Neural progenitor cell (in vitro differentiated cells): ENCODE results near the gene ASTN1. TPM values are rescaled to one million over a fixed set of nuclear protein-coding genes. Genes with fewer than 3 reads are reported as not detected.
A peak's percentile ranks its signal among the peaks of the same experiment; 100 is the strongest.

Source experiments
- DNase-seq: peaks from one replicate; pipeline ENCODE4 v3.0.0-alpha.2; 2016; ENCODE audit warnings: low spot score
- H2AFZ ChIP-seq: fragments of 200-600 bp; sonication (generic); replicated peaks from 2 replicates; pipeline ENCODE4 v1.6.1; 2016; ENCODE audit warnings: antibody characterized with exemption
- H3F3A ChIP-seq: fragments of 200-600 bp; sonication (generic); 2 replicates; pipeline ENCODE4 v1.6.1; 2016; ENCODE audit warnings: antibody characterized with exemption, low read depth
- H3K27ac ChIP-seq: fragments of 200-600 bp; sonication (generic); 2 replicates; pipeline ENCODE4 v1.5.1; 2016; ENCODE audit warnings: mild to moderate bottlenecking
- H3K27me3 ChIP-seq: fragments of 200-600 bp; sonication (generic); 2 replicates; pipeline ENCODE4 v1.6.1; 2016; ENCODE audit warnings: mild to moderate bottlenecking, moderate library complexity
- H3K36me3 ChIP-seq: fragments of 200-600 bp; sonication (generic); 2 replicates; pipeline ENCODE4 v1.5.1; 2016
- H3K4me1 ChIP-seq: fragments of 200-600 bp; sonication (generic); 2 replicates; pipeline ENCODE4 v1.6.1; 2016; ENCODE audit warnings: mixed run types
- H3K4me2 ChIP-seq: fragments of 200-600 bp; sonication (generic); 2 replicates; pipeline ENCODE4 v1.6.1; 2016
- H3K4me3 ChIP-seq: fragments of 200-600 bp; sonication (generic); 2 replicates; pipeline ENCODE4 v1.5.1; 2016
- H3K79me2 ChIP-seq: fragments of 200-600 bp; sonication (generic); 2 replicates; pipeline ENCODE4 v1.6.1; 2016; ENCODE audit warnings: low read depth
- H3K9ac ChIP-seq: fragments of 200-600 bp; sonication (generic); 2 replicates; pipeline ENCODE4 v1.6.1; 2016
- H3K9me3 ChIP-seq: fragments of 200-600 bp; sonication (generic); 2 replicates; pipeline ENCODE4 v1.5.1; 2016; ENCODE audit warnings: low read depth
- H4K20me1 ChIP-seq: fragments of 200-600 bp; sonication (generic); 2 replicates; pipeline ENCODE4 v1.6.1; 2016; ENCODE audit warnings: low read depth
- H3K27ac Mint-ChIP-seq: 3 replicates; pipeline ENCODE4 v1.8.0; 2021; ENCODE audit warnings: mixed read lengths
- H3K27me3 Mint-ChIP-seq: 2 replicates; pipeline ENCODE4 v1.8.0; 2022; ENCODE audit warnings: low read depth, mild to moderate bottlenecking, inconsistent platforms, moderate library complexity, mixed read lengths; ENCODE audit not compliant: insufficient read depth
- H3K36me3 Mint-ChIP-seq: 3 replicates; pipeline ENCODE4 v1.8.0; 2021; ENCODE audit warnings: mixed read lengths
- H3K4me1 Mint-ChIP-seq: 3 replicates; pipeline ENCODE4 v1.8.0; 2021; ENCODE audit warnings: mixed read lengths
- H3K4me3 Mint-ChIP-seq: 3 replicates; pipeline ENCODE4 v1.8.0; 2021; ENCODE audit warnings: mild to moderate bottlenecking, moderate library complexity, mixed read lengths
- H3K9me3 Mint-ChIP-seq: 3 replicates; pipeline ENCODE4 v1.8.0; 2020; ENCODE audit warnings: mixed read lengths
- EZH2 ChIP-seq: fragments of 200-600 bp; sonication (generic); IDR thresholded peaks from 2 replicates; pipeline ENCODE4 v1.6.1; 2017; ENCODE audit warnings: antibody characterized with exemption, mild to moderate bottlenecking, moderate library complexity
- EZH2phosphoT487 ChIP-seq: fragments of 200-600 bp; sonication (generic); IDR thresholded peaks from 2 replicates; pipeline ENCODE4 v1.6.1; 2017; ENCODE audit warnings: antibody characterized with exemption
- total RNA-seq: library from RNA; depleted of rRNA; stranded (reverse); fragments of >200 nt; gene quantifications from 2 replicates; pipeline ENCODE4 v1.2.3, GENCODE V29; 2015; ENCODE audit warnings: low replicate concordance
- TF ChIP-seq, protein P1 (sequence below): fragments of 200-600 bp; sonication (generic); IDR thresholded peaks from 2 replicates; pipeline ENCODE4 v1.5.1; 2017; ENCODE audit warnings: antibody characterized with exemption, mild to moderate bottlenecking

The ASTN1 gene
- total RNA-seq, 1 donor from 2014 or later, result 7.7 TPM

DNA sequence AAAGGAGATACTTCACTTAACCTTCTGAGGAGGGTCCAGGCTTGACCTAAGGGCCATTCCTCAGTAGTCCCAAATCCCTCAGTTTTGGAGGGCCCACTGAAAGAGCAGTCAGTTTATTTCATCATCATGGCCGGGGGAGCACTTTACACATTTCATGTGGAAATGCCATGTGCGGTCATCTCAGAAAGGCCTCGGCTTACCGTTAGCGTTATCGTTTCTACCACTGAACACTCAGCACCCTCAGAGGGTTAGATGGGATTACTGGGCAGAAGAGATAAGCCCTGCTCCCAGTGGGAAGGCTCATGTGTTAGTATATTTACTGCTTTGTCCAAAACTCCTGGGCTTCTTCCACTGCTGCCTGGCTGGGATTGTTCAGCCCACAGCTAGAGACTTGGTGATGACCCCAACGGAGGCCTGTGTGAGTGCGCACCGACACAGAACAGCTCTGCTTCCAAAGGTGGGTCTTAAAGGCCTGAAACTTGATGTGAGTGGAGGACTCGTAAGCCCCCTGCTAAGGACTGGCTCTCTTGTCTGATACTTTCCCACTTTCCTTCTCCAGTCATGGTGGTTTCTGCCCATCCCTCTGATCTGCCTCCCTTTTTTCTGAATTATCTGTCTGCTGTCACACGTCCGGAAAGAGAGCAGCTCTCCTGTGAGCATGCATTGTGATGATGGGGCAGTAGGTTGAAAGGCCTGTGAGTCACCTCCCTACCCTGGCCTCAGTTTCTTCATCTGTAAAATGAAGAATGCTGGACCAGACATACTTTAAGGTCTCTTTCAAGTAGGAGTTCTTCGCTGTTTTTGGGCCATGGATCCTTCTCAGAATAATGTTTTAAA is 284.5 kb downstream of the ASTN1 start:
- H3F3A ChIP-seq, result peaks cover 5% of the 10 kb centered on the region
- peaks cover 8% of the 10 kb centered on the region for H3K4me1 ChIP-seq
- no peak overlapping the region for H3K4me3 Mint-ChIP-seq
- H3K9me3 ChIP-seq, result no peaks in the 10 kb centered on the region
- no peaks in the 10 kb centered on the region for H3K36me3 ChIP-seq
- TF ChIP-seq, protein P1, sequence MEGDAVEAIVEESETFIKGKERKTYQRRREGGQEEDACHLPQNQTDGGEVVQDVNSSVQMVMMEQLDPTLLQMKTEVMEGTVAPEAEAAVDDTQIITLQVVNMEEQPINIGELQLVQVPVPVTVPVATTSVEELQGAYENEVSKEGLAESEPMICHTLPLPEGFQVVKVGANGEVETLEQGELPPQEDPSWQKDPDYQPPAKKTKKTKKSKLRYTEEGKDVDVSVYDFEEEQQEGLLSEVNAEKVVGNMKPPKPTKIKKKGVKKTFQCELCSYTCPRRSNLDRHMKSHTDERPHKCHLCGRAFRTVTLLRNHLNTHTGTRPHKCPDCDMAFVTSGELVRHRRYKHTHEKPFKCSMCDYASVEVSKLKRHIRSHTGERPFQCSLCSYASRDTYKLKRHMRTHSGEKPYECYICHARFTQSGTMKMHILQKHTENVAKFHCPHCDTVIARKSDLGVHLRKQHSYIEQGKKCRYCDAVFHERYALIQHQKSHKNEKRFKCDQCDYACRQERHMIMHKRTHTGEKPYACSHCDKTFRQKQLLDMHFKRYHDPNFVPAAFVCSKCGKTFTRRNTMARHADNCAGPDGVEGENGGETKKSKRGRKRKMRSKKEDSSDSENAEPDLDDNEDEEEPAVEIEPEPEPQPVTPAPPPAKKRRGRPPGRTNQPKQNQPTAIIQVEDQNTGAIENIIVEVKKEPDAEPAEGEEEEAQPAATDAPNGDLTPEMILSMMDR, result no peak
- TF ChIP-seq EZH2phosphoT487 (no peak), EZH2 (no peak)
- H4K20me1 ChIP-seq, result no peaks in the 10 kb centered on the region
- H3K4me3 ChIP-seq, result no peak overlapping the region
- peaks cover 2% of the 10 kb centered on the region for H3K27me3 Mint-ChIP-seq
- no peak overlapping the region for H3K27ac ChIP-seq
- H3K27me3 ChIP-seq, result no peaks in the 10 kb centered on the region
- DNase-seq, result no peak
- H3K9me3 Mint-ChIP-seq, result no peaks in the 10 kb centered on the region
- no peaks in the 10 kb centered on the region for H3K79me2 ChIP-seq
- H3K27ac Mint-ChIP-seq, result no peak overlapping the region
- peaks cover 2% of the 10 kb centered on the region for H3K36me3 Mint-ChIP-seq
- H3K4me1 Mint-ChIP-seq, result peaks cover 4% of the 10 kb centered on the region
- no peak overlapping the region for H2AFZ ChIP-seq
- no peak overlapping the region for H3K4me2 ChIP-seq
- H3K9ac ChIP-seq, result no peak overlapping the region

DNA sequence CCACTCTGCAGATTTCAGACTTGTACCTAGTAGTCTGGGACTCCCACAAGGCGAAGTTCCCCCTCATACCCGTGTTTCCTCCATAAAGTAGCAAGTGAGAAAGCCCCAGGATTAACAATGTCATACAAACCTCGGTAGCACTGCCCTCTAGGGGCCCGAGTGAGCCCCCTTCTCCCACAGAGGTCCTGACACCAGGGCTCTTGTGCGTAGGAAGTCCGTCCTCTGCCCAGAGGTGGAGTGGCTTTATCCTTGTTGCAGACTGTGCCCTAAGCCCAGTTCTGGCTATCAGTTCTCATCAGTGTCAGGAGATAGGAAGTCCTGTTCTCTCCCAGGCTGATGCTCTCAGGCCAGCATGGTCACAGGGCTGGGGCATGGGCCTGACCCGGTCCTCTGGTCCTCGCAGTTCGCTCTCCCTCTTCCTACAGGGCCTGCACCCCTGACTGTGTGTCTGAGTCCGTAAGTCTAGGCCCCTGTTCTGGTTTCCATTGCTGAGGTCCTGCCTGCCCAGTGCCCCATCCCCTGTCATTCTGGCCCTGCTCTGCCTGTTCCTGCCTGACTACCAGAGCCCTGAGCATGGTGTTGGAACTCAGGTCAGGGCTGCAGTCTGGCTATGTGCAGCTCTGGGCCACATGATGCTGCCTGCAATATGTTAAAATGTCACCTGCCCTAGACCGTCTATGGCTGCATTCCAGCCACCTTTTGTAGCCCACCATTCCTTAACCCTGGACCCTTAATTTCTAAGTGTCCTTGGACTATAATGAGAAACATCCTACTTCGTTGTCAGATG is 285.6 kb downstream of the ASTN1 start:
- Mint-ChIP-seq H3K4me3 (no peak overlapping the region), H3K27me3 (peaks cover 2% of the 10 kb centered on the region), H3K36me3 (peaks cover 3% of the 10 kb centered on the region), H3K27ac (no peak overlapping the region), H3K9me3 (no peaks in the 10 kb centered on the region), H3K4me1 (peaks cover 4% of the 10 kb centered on the region)
- no peak overlapping the region for H3K4me2 ChIP-seq
- H3K79me2 ChIP-seq, result no peaks in the 10 kb centered on the region
- no peak overlapping the region for H3K9ac ChIP-seq
- H2AFZ ChIP-seq, result no peak overlapping the region
- peak; percentile 49 for DNase-seq
- H3K27ac ChIP-seq, result no peak overlapping the region
- H3K36me3 ChIP-seq, result no peaks in the 10 kb centered on the region
- H3F3A ChIP-seq, result peaks cover 5% of the 10 kb centered on the region
- TF ChIP-seq, protein P1, result peak; percentile 51
- no peak for TF ChIP-seq EZH2phosphoT487
- H3K4me1 ChIP-seq, result peaks cover 8% of the 10 kb centered on the region
- H3K27me3 ChIP-seq, result no peaks in the 10 kb centered on the region
- no peaks in the 10 kb centered on the region for H4K20me1 ChIP-seq
- H3K9me3 ChIP-seq, result no peaks in the 10 kb centered on the region
- H3K4me3 ChIP-seq, result no peak overlapping the region

DNA sequence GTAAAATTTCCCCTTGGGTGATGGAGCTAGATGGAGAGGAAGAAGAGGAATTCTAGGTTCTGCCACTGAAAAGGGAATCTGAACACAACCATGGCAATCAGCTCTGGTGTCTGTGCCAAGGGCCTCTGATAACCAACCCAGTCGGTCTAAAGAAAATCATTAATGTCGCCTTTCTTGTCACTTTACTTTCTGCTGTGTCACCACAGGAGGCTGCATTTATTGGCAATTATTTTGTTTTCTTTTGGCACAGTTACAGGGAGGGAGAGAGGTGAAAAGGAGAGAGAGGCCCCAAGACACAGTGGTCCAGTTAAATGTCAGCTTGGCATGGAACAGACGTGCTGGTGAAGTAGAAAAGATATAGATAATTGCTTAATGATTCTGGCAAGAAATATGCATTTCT is 287.0 kb downstream of the ASTN1 start:
- Histone ChIP-seq H3K4me1 (peaks cover 8% of the 10 kb centered on the region), H3K36me3 (no peaks in the 10 kb centered on the region), H3K4me3 (no peak overlapping the region), H3K9me3 (no peaks in the 10 kb centered on the region), H4K20me1 (no peaks in the 10 kb centered on the region), H3K79me2 (no peaks in the 10 kb centered on the region), H3K27me3 (no peaks in the 10 kb centered on the region), H3K9ac (no peak overlapping the region), H3K4me2 (no peak overlapping the region), H2AFZ (no peak overlapping the region), H3K27ac (no peak overlapping the region), H3F3A (peaks cover 5% of the 10 kb centered on the region)
- DNase-seq, result no peak
- Mint-ChIP-seq H3K9me3 (no peaks in the 10 kb centered on the region), H3K27me3 (peaks cover 2% of the 10 kb centered on the region), H3K4me3 (no peak overlapping the region), H3K4me1 (peaks cover 4% of the 10 kb centered on the region), H3K36me3 (peaks cover 4% of the 10 kb centered on the region), H3K27ac (no peak overlapping the region)
- TF ChIP-seq, protein P1, result no peak
- TF ChIP-seq EZH2 (no peak), EZH2phosphoT487 (no peak)
